ENCODE results near the gene TMEM121. TPM values are rescaled to one million over a fixed set of nuclear protein-coding genes. Genes with fewer than 3 reads are reported as not detected.
A peak's percentile ranks its signal among the peaks of the same experiment; 100 is the strongest.

TMEM121 gene
- polyA plus RNA-seq, 4 donors = 3.2 to 7.2 (median 5.4) TPM

GRCh38 chr14:105526776-105527380 is 495 bp downstream of the TMEM121 start:
- no peak for DNase-seq (ENCODE audit: low read depth in 4 of 4, low spot score in 2 of 4)

- no peak for DNase-seq (ENCODE audit: low read depth in 4 of 4, low spot score in 2 of 4)
Measured at GRCh38 chr14:105527381-105527825, 1.0 kb downstream of the TMEM121 start.

GRCh38 chr14:105527826-105528585 is 1.6 kb downstream of the TMEM121 start:
- DNase-seq (ENCODE audit: low read depth in 4 of 4, low spot score in 2 of 4) = peak in 2 of 4 donors; percentile 19 to 63

GRCh38 chr14:105528586-105529318 is 2.4 kb downstream of the TMEM121 start:
- no peak for DNase-seq (ENCODE audit: low read depth in 4 of 4, low spot score in 2 of 4)

GRCh38 chr14:105529319-105529568 is 2.9 kb downstream of the TMEM121 start:
- no peak for DNase-seq (ENCODE audit: low read depth in 4 of 4, low spot score in 2 of 4)

GRCh38 chr14:105529569-105530284 is 3.3 kb downstream of the TMEM121 start:
- no peak for DNase-seq (ENCODE audit: low read depth in 4 of 4, low spot score in 2 of 4)

- no peak for DNase-seq (ENCODE audit: low read depth in 4 of 4, low spot score in 2 of 4)
Measured at GRCh38 chr14:105530285-105531087, 4.1 kb downstream of the TMEM121 start.

GRCh38 chr14:105531088-105531893 is 4.9 kb downstream of the TMEM121 start:
- DNase-seq (ENCODE audit: low read depth in 4 of 4, low spot score in 2 of 4) = no peak

- no peak for DNase-seq (ENCODE audit: low read depth in 4 of 4, low spot score in 2 of 4)
Measured at GRCh38 chr14:105531894-105532623, 5.7 kb downstream of the TMEM121 start.

GRCh38 chr14:105532735-105533141 is 6.4 kb downstream of the TMEM121 start:
- DNase-seq (ENCODE audit: low read depth in 4 of 4, low spot score in 2 of 4) = no peak

- DNase-seq (ENCODE audit: low read depth in 4 of 4, low spot score in 2 of 4) = no peak
Measured at GRCh38 chr14:105533391-105533790, 7.0 kb downstream of the TMEM121 start.

- no peak for DNase-seq (ENCODE audit: low read depth in 4 of 4, low spot score in 2 of 4)
Measured at GRCh38 chr14:105533811-105534498, 7.6 kb downstream of the TMEM121 start.

- no peak for DNase-seq (ENCODE audit: low read depth in 4 of 4, low spot score in 2 of 4)
Measured at GRCh38 chr14:105534586-105534985, 8.2 kb downstream of the TMEM121 start.

GRCh38 chr14:105536051-105536450 is 9.7 kb downstream of the TMEM121 start:
- no peak for DNase-seq (ENCODE audit: low read depth in 4 of 4, low spot score in 2 of 4)

GRCh38 chr14:105536691-105537579 is 10.6 kb downstream of the TMEM121 start:
- no peak for DNase-seq (ENCODE audit: low read depth in 4 of 4, low spot score in 2 of 4)

- DNase-seq (ENCODE audit: low read depth in 4 of 4, low spot score in 2 of 4) = no peak
Measured at GRCh38 chr14:105537580-105538474, 11.4 kb downstream of the TMEM121 start.

Measured in left renal cortex interstitium (tissue), 4 donors.